K562 (cell line): Measurements from ENCODE around the gene FSD1L. TPM values are rescaled to one million over a fixed set of nuclear protein-coding genes. Genes with fewer than 3 reads are reported as not detected.

Experiments used
- ATAC-seq: fragments of 200-7000 bp; cut with Tn5 transposase; 3 replicates; pipeline ENCODE4 v1.9.1; 2020; ENCODE audit warnings: moderate library complexity
- BruUV-seq: library from RNA; stranded (reverse); fragments of 400-500 nt; replicated peaks from 2 replicates; lab custom pipeline; 2021; lab: Mats Ljungman, UMichigan
- CTCF ChIA-PET: fragments of 300-600 bp; formaldehyde crosslinking; extraction: SDS; loops from one replicate; lab custom pipeline; 2021; ENCODE audit warnings: low intra/inter-chr PET ratio; lab: Yijun Ruan, JAX
- POLR2A ChIA-PET: fragments of 300-600, 350-650 bp; sonication (Branson Sonifier 250); formaldehyde crosslinking; extraction: SDS; loops from one replicate; lab custom pipeline; 2021; ENCODE audit warnings: antibody characterized with exemption, inconsistent platforms; lab: Yijun Ruan, JAX
- DNase-seq, 4 experiments: peaks; one replicate each; pipeline versions ENCODE4 v3.0.0 to v3.0.0-alpha.2; 2011 to 2018; ENCODE audit warnings: low spot score in 3 of 4, mixed read lengths in 3 of 4; ENCODE audit errors: extremely low read depth in 1 of 4
- FAIRE-seq: peaks from 2 replicates; lab custom pipeline; 2011; peaks lifted over from hg19 to GRCh38; lab: Jason Lieb, UNC
- H2AFZ ChIP-seq: 2 replicates; pipeline ENCODE4 v1.6.0; 2011; ENCODE audit warnings: low read depth, low read length, control low read depth, inconsistent platforms
- H3K27ac ChIP-seq: fragments of 200-600 bp; 3 replicates; pipeline ENCODE4 v1.8.0; 2011; ENCODE audit warnings: low read depth, mild to moderate bottlenecking, control low read depth, inconsistent platforms, low read length, moderate library complexity, mixed read lengths; ENCODE audit errors: extremely low read depth
- H3K27me3 ChIP-seq, 2 experiments: fragments of 300-600 bp in 1 of 2; 2 replicates in 1 of 2; 3 replicates in 1 of 2; pipeline versions ENCODE4 v1.6.0 to v1.8.0; 2011; ENCODE audit warnings: inconsistent platforms in 2 of 2, low read length in 2 of 2, mild to moderate bottlenecking in 1 of 2, mixed read lengths in 1 of 2, moderate library complexity in 1 of 2; ENCODE audit not compliant: control insufficient read depth in 2 of 2, insufficient read depth in 2 of 2
- H3K36me3 ChIP-seq: fragments of 300-600 bp; 3 replicates; pipeline ENCODE4 v1.8.0; 2011; ENCODE audit warnings: mild to moderate bottlenecking, low read length, inconsistent platforms; ENCODE audit not compliant: control insufficient read depth, insufficient read depth
- H3K4me1 ChIP-seq, 2 experiments: fragments of 200-600 bp in 1 of 2; replicated peaks in 1 of 2; 2 replicates in 1 of 2; 3 replicates in 1 of 2; pipeline versions ENCODE4 v1.5.1 to v1.8.0; 2011; ENCODE audit warnings: inconsistent platforms in 2 of 2, low read length in 2 of 2, mild to moderate bottlenecking in 1 of 2, mixed read lengths in 1 of 2, moderate library complexity in 1 of 2; ENCODE audit not compliant: control insufficient read depth in 2 of 2, insufficient read depth in 2 of 2
- H3K4me2 ChIP-seq: 2 replicates; pipeline ENCODE4 v1.6.1; 2011; ENCODE audit warnings: low read length, control low read depth, inconsistent platforms, mixed read lengths; ENCODE audit not compliant: insufficient read depth
- H3K4me3 ChIP-seq: fragments of 200-600 bp; sonication (generic), shearing (Covaris generic); 2 replicates; pipeline ENCODE4 v1.5.1; 2016; ENCODE audit warnings: control low read depth, inconsistent platforms
- H3K79me2 ChIP-seq: fragments of 200-600 bp; 3 replicates; pipeline ENCODE4 v1.8.0; 2011; ENCODE audit warnings: low read length, inconsistent platforms; ENCODE audit not compliant: control insufficient read depth, insufficient read depth
- H3K9ac ChIP-seq, 2 experiments: 2 replicates each; pipeline versions ENCODE4 v1.6.0 to v1.6.1; 2011; ENCODE audit warnings: low read depth in 2 of 2, low read length in 2 of 2, control low read depth in 1 of 2, inconsistent platforms in 1 of 2, mild to moderate bottlenecking in 1 of 2, mixed read lengths in 1 of 2; ENCODE audit not compliant: insufficient read depth in 1 of 2
- H3K9me1 ChIP-seq: one replicate; pipeline ENCODE4 v1.6.0; 2011; ENCODE audit warnings: inconsistent platforms, mild to moderate bottlenecking, low read length, moderate library complexity; ENCODE audit not compliant: control insufficient read depth, insufficient read depth
- H3K9me3 ChIP-seq: replicated peaks from 2 replicates; pipeline ENCODE4 v1.5.1; 2011; ENCODE audit warnings: low read depth, low read length, inconsistent platforms; ENCODE audit not compliant: control insufficient read depth, insufficient read depth
- H4K20me1 ChIP-seq: replicated peaks from 2 replicates; pipeline ENCODE4 v1.6.1; 2011; ENCODE audit warnings: low read length, inconsistent platforms, mixed read lengths; ENCODE audit not compliant: control insufficient read depth, insufficient read depth
- AFF1 ChIP-seq, 2 experiments: fragments of 450-650 bp; IDR thresholded peaks; 2 replicates each; pipeline ENCODE4 v1.6.1; 2018; ENCODE audit warnings: mild to moderate bottlenecking in 2 of 2, low read depth in 1 of 2; ENCODE audit not compliant: partially characterized antibody in 2 of 2
- BRCA1 ChIP-seq, 2 experiments: fragments of 450-650 bp in 1 of 2; sonication (generic) in 1 of 2; formaldehyde crosslinking in 1 of 2; IDR thresholded peaks; 2 replicates each; pipeline versions ENCODE4 v1.5.0 to v1.6.1; 2017 to 2020; ENCODE audit warnings: mild to moderate bottlenecking in 1 of 2, missing genetic modification reagents in 1 of 2
- C11orf30 ChIP-seq: fragments of 450-650 bp; IDR thresholded peaks from 2 replicates; pipeline ENCODE4 v1.6.1; 2016; ENCODE audit warnings: low read depth, mild to moderate bottlenecking
- FOXP1 ChIP-seq: sonication (generic); formaldehyde crosslinking; IDR thresholded peaks from 2 replicates; pipeline ENCODE4 v1.8.0; 2022; ENCODE audit warnings: mild to moderate bottlenecking, missing genetic modification reagents
- HDAC1 ChIP-seq, 2 experiments: fragments of 450-650 bp; IDR thresholded peaks; 2 replicates each; pipeline ENCODE4 v1.6.1; 2016 to 2017; ENCODE audit warnings: inconsistent platforms in 1 of 2, mild to moderate bottlenecking in 1 of 2, moderate library complexity in 1 of 2
- MAFG ChIP-seq: fragments of 450-650 bp; conservative IDR thresholded peaks from 2 replicates; pipeline ENCODE4 v1.6.1; 2016; ENCODE audit warnings: missing genetic modification characterization, missing compliant biosample characterization
- MAFK ChIP-seq: IDR thresholded peaks from 2 replicates; pipeline ENCODE4 v1.6.1; 2011; ENCODE audit warnings: low read length, improper control_type of control experiment
- PATZ1 ChIP-seq: fragments of 250-450 bp; sonication (Bioruptor Pico); IDR thresholded peaks from 2 replicates; pipeline ENCODE4 v1.5.0; 2020; ENCODE audit warnings: mild to moderate bottlenecking, borderline replicate concordance
- ZNF124 ChIP-seq: sonication (generic); formaldehyde crosslinking; IDR thresholded peaks from 2 replicates; pipeline ENCODE4 v1.8.1; 2022; ENCODE audit warnings: missing genetic modification reagents
- ZNF239 ChIP-seq: fragments of 250-450 bp; sonication (Bioruptor Pico); IDR thresholded peaks from 2 replicates; pipeline ENCODE4 v1.4.0; 2020; ENCODE audit warnings: mild to moderate bottlenecking
- ZNF316 ChIP-seq: fragments of 450-650 bp; IDR thresholded peaks from 2 replicates; pipeline ENCODE4 v1.6.1; 2016
- ZNF75A ChIP-seq: fragments of 450-650 bp; formaldehyde crosslinking; IDR thresholded peaks from 2 replicates; pipeline ENCODE4 v1.4.0; 2020; ENCODE audit warnings: mild to moderate bottlenecking
- ZNF830 ChIP-seq: fragments of 250-450 bp; sonication (Bioruptor Pico); IDR thresholded peaks from 2 replicates; pipeline ENCODE4 v1.5.0; 2021; ENCODE audit warnings: mild to moderate bottlenecking
- WGBS: fragments of 100-300 bp; shearing (Covaris generic); methylation state at CpG from one replicate; pipeline ENCODE4 v1.1.6; 2016; ENCODE audit warnings: low coverage, mixed read lengths; ENCODE audit not compliant: insufficient coverage; ENCODE audit errors: missing lambda C conversion rate; 5-methylcytosine and 5-hydroxymethylcytosine counted together
- in situ Hi-C: fragments of 300-500 bp; cut with MboI; formaldehyde crosslinking; loops from 4 replicates; pipeline ENCODE4 v1.15.0; 2018; ENCODE audit warnings: inconsistent platforms, mixed read lengths
- intact Hi-C: fragments of 100-400 bp; cut with micrococcal nuclease; formaldehyde crosslinking; loops from 2 replicates; pipeline ENCODE4 v1.14.2; 2022
- polyA plus RNA-seq, 8 experiments: library from polyadenylated mRNA; depleted of rRNA in 4 of 8; stranded (reverse) in 5 of 8; unstranded in 3 of 8; fragments of >200 nt; fragmentation: Nextera tagmentation in 2 of 8; fragmentation: Illumina TruSeq in 1 of 8; extraction: Ambion mirVana in 2 of 8; extraction: Trizol in 1 of 8; gene quantifications; 2 replicates each; pipeline versions ENCODE4 v1.2.1 to v1.2.3, GENCODE V29; 2011 to 2014; ENCODE audit warnings: inconsistent platforms in 1 of 8, missing spikeins in 1 of 8
- total RNA-seq, 7 experiments: library from RNA; depleted of rRNA in 6 of 7; stranded (reverse); fragments of >200 nt in 6 of 7; fragmentation: Illumina TruSeq in 2 of 7; extraction: Trizol in 2 of 7; gene quantifications; 2 replicates each; pipeline versions ENCODE4 v1.2.1 to v1.2.3, GENCODE V29; 2011 to 2021; ENCODE audit warnings: low replicate concordance in 1 of 7

The FSD1L gene
- total and polyA plus RNA-seq, 9 of the 15 experiments (the other 6 are each of a cell fraction or from before 2014, with no cell fraction given) = 0.95 to 4.2 (median 2.1) TPM

- no peak for TF ChIP-seq ZNF830
- TF ChIP-seq ZNF124 (CRISPR knock-in tag) = no peak
- TF ChIP-seq MAFK = peak; percentile 29; the same call in 1 of the 2 replicates
- TF ChIP-seq ZNF239 (CRISPR knock-in tag) = no peak
- TF ChIP-seq HDAC1 (IDR thresholded peaks at IDR 0.05) = no peak
- TF ChIP-seq C11orf30 = 0 out of 2 replicates have a peak, but pooled peaks have one; percentile 32
- TF ChIP-seq ZNF316 = peak; percentile 31; the same call in 1 of the 2 replicates
- TF ChIP-seq FOXP1 (CRISPR knock-in tag) = no peak
- TF ChIP-seq PATZ1 = no peak
- no peak for TF ChIP-seq ZNF75A
- TF ChIP-seq AFF1 (IDR thresholded peaks at IDR 0.05; ENCODE audit: low read depth in 1 of 2, partially characterized antibody in 2 of 2) = no peak
- peak; percentile 63; the same call in 1 of the 2 replicates for TF ChIP-seq MAFG (tag)
- no peak for TF ChIP-seq BRCA1 (IDR thresholded peaks at IDR 0.05)
- no peak for TF ChIP-seq BRCA1 (CRISPR knock-in tag; IDR thresholded peaks at IDR 0.05)
- TF ChIP-seq, all 486 proteins: peak for 4
- H3K4me3 ChIP-seq = no peak overlapping the region
- 4% methylated on average over 2 of the region's 2 CpGs for WGBS
- CTCF ChIA-PET = no interaction called here
- H3K79me2 ChIP-seq = no peaks in the 10 kb centered on the region
- POLR2A ChIA-PET = no interaction called here
- FAIRE-seq (no peak), ATAC-seq (no peak), DNase-seq (no peak)
- no peaks in the 10 kb centered on the region for H3K4me1 ChIP-seq
- H3K36me3 ChIP-seq = no peaks in the 10 kb centered on the region
- H3K27me3 ChIP-seq = peaks cover 10 to 12% of the 10 kb centered on the region in 2 experiments; a peak in 4 of 5 replicates
- intact Hi-C loops (no loop called here), in situ Hi-C loops (no loop called here)
- no peak overlapping the region for H3K27ac ChIP-seq
- no peaks in the 10 kb centered on the region for H3K9me1 ChIP-seq
- BruUV-seq = no TSS peak
- no peaks in the 10 kb centered on the region for H4K20me1 ChIP-seq
- no peak overlapping the region for H3K9ac ChIP-seq
- H2AFZ ChIP-seq = no peak overlapping the region
- H3K4me2 ChIP-seq = no peak overlapping the region
- no peaks in the 10 kb centered on the region for H3K9me3 ChIP-seq
Observed at GRCh38 chr9:105421154-105421553, 26.7 kb upstream of the FSD1L start.
